Panc1 (cell line): ENCODE results near the gene LACTB. TPM values are rescaled to one million over a fixed set of nuclear protein-coding genes. Genes with fewer than 3 reads are reported as not detected.

Experiments
- ATAC-seq: fragments of 200-7000 bp; cut with Tn5 transposase; 2 replicates; pipeline ENCODE4 v1.9.1; 2020; ENCODE audit warnings: mild to moderate bottlenecking, moderate library complexity
- BruUV-seq: library from RNA; stranded (reverse); fragments of 400-500 nt; replicated peaks from 2 replicates; lab custom pipeline; 2021; lab: Mats Ljungman, UMichigan
- CTCF ChIA-PET: fragments of 300-600 bp; sonication (Branson Sonifier 250); formaldehyde crosslinking; loops from one replicate; lab custom pipeline; 2022; ENCODE audit warnings: antibody characterized with exemption; lab: Charles Lee
- POLR2A ChIA-PET: fragments of 300-600 bp; sonication (Branson Sonifier 250); formaldehyde crosslinking; loops from one replicate; lab custom pipeline; 2022; ENCODE audit warnings: antibody characterized with exemption; lab: Charles Lee
- DNase-seq: peaks from one replicate; pipeline ENCODE4 v3.0.0-alpha.2; 2010; ENCODE audit warnings: low read depth, low spot score
- H3K27ac ChIP-seq: 2 replicates; pipeline ENCODE4 v1.5.1; 2011; ENCODE audit warnings: mild to moderate bottlenecking, low read length, inconsistent platforms
- H3K27me3 ChIP-seq: fragments of 200-500 bp; sonication (Bioruptor generic); 2 replicates; pipeline ENCODE4 v1.6.0; 2014; ENCODE audit warnings: low read length, inconsistent platforms; ENCODE audit not compliant: control insufficient read depth, insufficient read depth
- H3K36me3 ChIP-seq: fragments of 200-500 bp; sonication (Bioruptor generic); 2 replicates; pipeline ENCODE4 v1.5.1; 2014; ENCODE audit warnings: inconsistent platforms, mild to moderate bottlenecking, low read length, moderate library complexity; ENCODE audit not compliant: control insufficient read depth, insufficient read depth
- H3K4me1 ChIP-seq: 2 replicates; pipeline ENCODE4 v1.5.1; 2011; ENCODE audit warnings: inconsistent platforms, mild to moderate bottlenecking, low read length, moderate library complexity; ENCODE audit not compliant: control insufficient read depth, insufficient read depth
- H3K4me3 ChIP-seq, 2 experiments: 2 replicates each; pipeline ENCODE4 v1.5.1; 2011 to 2012; ENCODE audit warnings: low read depth in 2 of 2, low read length in 2 of 2, mild to moderate bottlenecking in 2 of 2, inconsistent platforms in 1 of 2, moderate library complexity in 1 of 2
- H3K9me3 ChIP-seq: fragments of 200-500 bp; sonication (Bioruptor generic); 2 replicates; pipeline ENCODE4 v1.5.1; 2014; ENCODE audit warnings: low read depth, mild to moderate bottlenecking, inconsistent platforms, low read length, moderate library complexity; ENCODE audit not compliant: control insufficient read depth, insufficient read depth
- POLR2AphosphoS5 ChIP-seq: IDR thresholded peaks from 2 replicates; pipeline ENCODE4 v1.6.1; 2012; ENCODE audit warnings: mild to moderate bottlenecking, low read depth, low read length, moderate library complexity
- SIN3A ChIP-seq: IDR thresholded peaks from 2 replicates; pipeline ENCODE4 v1.6.1; 2012; ENCODE audit warnings: low read depth, mild to moderate bottlenecking, low read length, moderate library complexity, borderline replicate concordance; ENCODE audit not compliant: insufficient read depth
- TCF7L2 ChIP-seq: IDR thresholded peaks from 2 replicates; pipeline ENCODE4 v1.6.1; 2011; ENCODE audit warnings: mild to moderate bottlenecking, low read depth, low read length, inconsistent platforms
- in situ Hi-C: cut with HindIII; loops from 2 replicates; pipeline ENCODE4 v1.10.0; 2016; ENCODE audit warnings: low sequenced_read_pairs, low pct_unique_long_range_greater_than_20kb
- intact Hi-C: fragments of 100-400 bp; cut with micrococcal nuclease; formaldehyde crosslinking; loops from one replicate; pipeline ENCODE4 v1.10.0; 2022; ENCODE audit not compliant: unreplicated experiment
- total RNA-seq: library from RNA; stranded (reverse); gene quantifications from one replicate; pipeline ENCODE4 v1.2.1, GENCODE V29; 2021; ENCODE audit not compliant: unreplicated experiment
- TF ChIP-seq, protein P1 (sequence below): fragments of 450-650 bp; IDR thresholded peaks from 2 replicates; pipeline ENCODE4 v1.5.1; 2017; ENCODE audit warnings: mild to moderate bottlenecking
- TF ChIP-seq, protein P2 (sequence below), 2 experiments: IDR thresholded peaks; 2 replicates each; pipeline ENCODE4 v1.6.1; 2011 to 2012; ENCODE audit warnings: low read depth in 2 of 2, control low read depth in 1 of 2, low read length in 1 of 2, mild to moderate bottlenecking in 1 of 2, moderate library complexity in 1 of 2; ENCODE audit not compliant: insufficient read depth in 1 of 2

Gene LACTB
- total RNA-seq, 1 experiment from 2014 or later = 18.4 TPM

DNA sequence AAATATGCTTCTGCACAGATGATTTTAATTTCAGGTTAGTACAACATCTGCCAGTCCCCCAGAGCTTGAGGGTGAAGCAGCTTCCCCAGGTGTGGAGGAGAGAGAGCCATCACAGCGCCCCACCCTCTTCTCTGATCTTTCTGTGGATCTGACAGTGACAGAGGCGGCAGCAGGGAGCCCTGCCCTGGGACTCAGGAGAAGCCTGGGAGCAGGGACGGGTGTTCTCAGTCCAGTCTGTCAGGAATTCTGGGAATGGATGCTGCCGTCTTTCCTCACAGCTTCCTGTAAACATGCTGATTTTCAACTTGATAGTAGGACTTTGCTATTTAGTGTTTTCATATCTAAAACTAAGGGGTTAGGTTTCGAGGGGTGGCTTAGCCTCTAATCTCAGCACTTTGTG, 56.4 kb downstream of the LACTB start:
- ChIA-PET POLR2A (no interaction called here), CTCF (interaction anchor here (0.5 kb wide), 1 partner anchor 9 kb away, joined by 7 read pairs; no protein-coding TSS in a partner anchor)
- BruUV-seq = no TSS peak
- DNase-seq (no peak), ATAC-seq (no peak)
- Histone ChIP-seq H3K27ac (no peak overlapping the region), H3K4me3 (no peak overlapping the region), H3K36me3 (no peaks in the 10 kb centered on the region), H3K4me1 (no peaks in the 10 kb centered on the region), H3K27me3 (peaks cover 3% of the 10 kb centered on the region; the same call in 1 of the 2 replicates), H3K9me3 (no peaks in the 10 kb centered on the region)
- in situ Hi-C loops = no loop called here
- intact Hi-C loops = no loop called here
- TF ChIP-seq SIN3A (no peak), TCF7L2 (no peak)
- TF ChIP-seq, protein P1, sequence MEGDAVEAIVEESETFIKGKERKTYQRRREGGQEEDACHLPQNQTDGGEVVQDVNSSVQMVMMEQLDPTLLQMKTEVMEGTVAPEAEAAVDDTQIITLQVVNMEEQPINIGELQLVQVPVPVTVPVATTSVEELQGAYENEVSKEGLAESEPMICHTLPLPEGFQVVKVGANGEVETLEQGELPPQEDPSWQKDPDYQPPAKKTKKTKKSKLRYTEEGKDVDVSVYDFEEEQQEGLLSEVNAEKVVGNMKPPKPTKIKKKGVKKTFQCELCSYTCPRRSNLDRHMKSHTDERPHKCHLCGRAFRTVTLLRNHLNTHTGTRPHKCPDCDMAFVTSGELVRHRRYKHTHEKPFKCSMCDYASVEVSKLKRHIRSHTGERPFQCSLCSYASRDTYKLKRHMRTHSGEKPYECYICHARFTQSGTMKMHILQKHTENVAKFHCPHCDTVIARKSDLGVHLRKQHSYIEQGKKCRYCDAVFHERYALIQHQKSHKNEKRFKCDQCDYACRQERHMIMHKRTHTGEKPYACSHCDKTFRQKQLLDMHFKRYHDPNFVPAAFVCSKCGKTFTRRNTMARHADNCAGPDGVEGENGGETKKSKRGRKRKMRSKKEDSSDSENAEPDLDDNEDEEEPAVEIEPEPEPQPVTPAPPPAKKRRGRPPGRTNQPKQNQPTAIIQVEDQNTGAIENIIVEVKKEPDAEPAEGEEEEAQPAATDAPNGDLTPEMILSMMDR = no peak

DNA sequence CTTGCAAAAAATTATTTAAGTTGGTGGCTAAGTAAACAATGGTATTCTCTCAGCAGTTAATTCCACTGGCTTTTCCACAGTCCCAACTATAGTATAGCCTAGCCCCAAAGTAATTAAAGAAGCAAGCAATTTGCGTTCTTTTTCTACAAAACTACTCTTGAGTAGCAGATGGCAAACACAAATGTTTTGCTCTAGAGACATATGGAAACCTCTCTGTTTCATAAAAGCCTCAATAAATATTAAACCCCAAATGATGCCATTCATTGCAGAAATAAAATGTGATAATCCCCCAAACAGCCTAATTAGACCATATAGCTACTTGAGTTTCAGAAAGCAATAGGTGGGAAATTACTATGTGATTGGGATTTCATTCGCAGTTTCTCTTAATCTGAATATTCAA, 59.1 kb downstream of the LACTB start:
- no peak for TF ChIP-seq TCF7L2
- TF ChIP-seq, protein P2, sequence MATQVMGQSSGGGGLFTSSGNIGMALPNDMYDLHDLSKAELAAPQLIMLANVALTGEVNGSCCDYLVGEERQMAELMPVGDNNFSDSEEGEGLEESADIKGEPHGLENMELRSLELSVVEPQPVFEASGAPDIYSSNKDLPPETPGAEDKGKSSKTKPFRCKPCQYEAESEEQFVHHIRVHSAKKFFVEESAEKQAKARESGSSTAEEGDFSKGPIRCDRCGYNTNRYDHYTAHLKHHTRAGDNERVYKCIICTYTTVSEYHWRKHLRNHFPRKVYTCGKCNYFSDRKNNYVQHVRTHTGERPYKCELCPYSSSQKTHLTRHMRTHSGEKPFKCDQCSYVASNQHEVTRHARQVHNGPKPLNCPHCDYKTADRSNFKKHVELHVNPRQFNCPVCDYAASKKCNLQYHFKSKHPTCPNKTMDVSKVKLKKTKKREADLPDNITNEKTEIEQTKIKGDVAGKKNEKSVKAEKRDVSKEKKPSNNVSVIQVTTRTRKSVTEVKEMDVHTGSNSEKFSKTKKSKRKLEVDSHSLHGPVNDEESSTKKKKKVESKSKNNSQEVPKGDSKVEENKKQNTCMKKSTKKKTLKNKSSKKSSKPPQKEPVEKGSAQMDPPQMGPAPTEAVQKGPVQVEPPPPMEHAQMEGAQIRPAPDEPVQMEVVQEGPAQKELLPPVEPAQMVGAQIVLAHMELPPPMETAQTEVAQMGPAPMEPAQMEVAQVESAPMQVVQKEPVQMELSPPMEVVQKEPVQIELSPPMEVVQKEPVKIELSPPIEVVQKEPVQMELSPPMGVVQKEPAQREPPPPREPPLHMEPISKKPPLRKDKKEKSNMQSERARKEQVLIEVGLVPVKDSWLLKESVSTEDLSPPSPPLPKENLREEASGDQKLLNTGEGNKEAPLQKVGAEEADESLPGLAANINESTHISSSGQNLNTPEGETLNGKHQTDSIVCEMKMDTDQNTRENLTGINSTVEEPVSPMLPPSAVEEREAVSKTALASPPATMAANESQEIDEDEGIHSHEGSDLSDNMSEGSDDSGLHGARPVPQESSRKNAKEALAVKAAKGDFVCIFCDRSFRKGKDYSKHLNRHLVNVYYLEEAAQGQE (IDR thresholded peaks at IDR 0.05; ENCODE audit: insufficient read depth in 1 of 2, low read depth in 2 of 2, low read length in 1 of 2) = no peak
- TF ChIP-seq, protein P1 = no peak
- no peak for TF ChIP-seq SIN3A
- TF ChIP-seq POLR2AphosphoS5 = no peak
- H3K27me3 ChIP-seq = peaks cover 3% of the 10 kb centered on the region; the same call in 1 of the 2 replicates
- intact Hi-C loops = loop anchor here (10.0 kb wide), 1 partner anchor 224 kb away; no protein-coding TSS in a partner anchor
- no TSS peak for BruUV-seq
- no peaks in the 10 kb centered on the region for H3K4me1 ChIP-seq
- no peak overlapping the region for H3K4me3 ChIP-seq
- in situ Hi-C loops = no loop called here
- no peaks in the 10 kb centered on the region for H3K9me3 ChIP-seq
- no peaks in the 10 kb centered on the region for H3K36me3 ChIP-seq
- ChIA-PET CTCF (no interaction called here), POLR2A (no interaction called here)
- H3K27ac ChIP-seq = no peak overlapping the region
- ATAC-seq (no peak), DNase-seq (no peak)
